NCI-H82 treated with DMSO at 0.1 percent for 48 hours (cell line): ENCODE data around the gene PGF.

Source experiments
- DNase-seq: peaks from one replicate; lab custom pipeline; 2025; ENCODE audit not compliant: unreplicated experiment; lab: John Stamatoyannopoulos, UW

Gene PGF

DNA sequence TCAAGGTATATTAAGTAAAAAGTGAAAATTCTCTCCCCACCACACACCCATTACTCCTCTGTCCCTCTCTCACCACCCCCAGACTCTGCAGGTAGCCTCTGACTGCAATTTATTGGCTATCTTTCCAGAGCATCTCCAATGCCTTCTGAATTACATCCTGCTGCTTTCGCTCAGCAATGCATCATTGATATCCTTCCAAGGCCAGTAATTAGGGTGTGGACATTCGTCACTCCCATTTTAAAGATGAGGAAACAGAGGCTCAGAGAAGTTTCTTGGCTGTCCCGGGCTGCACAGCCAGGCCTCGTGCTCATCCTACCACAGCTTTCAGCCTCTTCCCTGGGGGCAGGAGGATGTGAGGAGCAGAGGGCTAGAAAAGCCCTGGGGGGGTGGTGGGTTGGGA, 23.6 kb upstream of the PGF start:
- DNase-seq: no peak

DNA sequence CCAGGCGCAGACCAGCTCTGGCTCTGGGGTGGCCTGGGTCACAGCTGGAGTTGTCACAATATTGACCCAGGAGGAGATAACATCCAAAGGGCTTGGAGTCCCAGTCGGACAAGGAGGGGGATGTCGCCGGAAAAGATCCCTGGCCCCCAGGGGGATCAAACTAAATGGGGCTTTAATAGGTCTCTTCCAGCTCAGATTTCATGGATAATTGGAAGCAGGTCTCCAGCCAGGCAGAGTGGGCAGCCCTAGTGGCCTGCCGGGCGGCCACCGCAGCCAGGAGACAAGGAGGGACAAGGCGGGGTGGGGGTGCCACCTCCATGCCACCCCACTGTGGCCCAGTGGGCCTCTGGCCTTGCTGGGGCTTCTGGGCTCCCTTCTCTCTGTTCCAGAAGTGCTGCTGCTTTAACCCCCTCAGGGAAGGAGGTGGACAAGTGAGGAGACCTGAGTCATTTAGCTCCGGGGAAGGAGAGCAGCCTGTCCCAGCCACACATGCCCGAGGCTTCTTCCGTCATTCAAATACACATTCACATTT, 23.1 kb upstream of the PGF start:
- DNase-seq: no peak

- DNase-seq: no peak
Observed at GRCh38 chr14:74977901-74978385, 22.5 kb upstream of the PGF start.

GRCh38 chr14:74977164-74977900, 21.9 kb upstream of the PGF start:
- DNase-seq: no peak

DNA sequence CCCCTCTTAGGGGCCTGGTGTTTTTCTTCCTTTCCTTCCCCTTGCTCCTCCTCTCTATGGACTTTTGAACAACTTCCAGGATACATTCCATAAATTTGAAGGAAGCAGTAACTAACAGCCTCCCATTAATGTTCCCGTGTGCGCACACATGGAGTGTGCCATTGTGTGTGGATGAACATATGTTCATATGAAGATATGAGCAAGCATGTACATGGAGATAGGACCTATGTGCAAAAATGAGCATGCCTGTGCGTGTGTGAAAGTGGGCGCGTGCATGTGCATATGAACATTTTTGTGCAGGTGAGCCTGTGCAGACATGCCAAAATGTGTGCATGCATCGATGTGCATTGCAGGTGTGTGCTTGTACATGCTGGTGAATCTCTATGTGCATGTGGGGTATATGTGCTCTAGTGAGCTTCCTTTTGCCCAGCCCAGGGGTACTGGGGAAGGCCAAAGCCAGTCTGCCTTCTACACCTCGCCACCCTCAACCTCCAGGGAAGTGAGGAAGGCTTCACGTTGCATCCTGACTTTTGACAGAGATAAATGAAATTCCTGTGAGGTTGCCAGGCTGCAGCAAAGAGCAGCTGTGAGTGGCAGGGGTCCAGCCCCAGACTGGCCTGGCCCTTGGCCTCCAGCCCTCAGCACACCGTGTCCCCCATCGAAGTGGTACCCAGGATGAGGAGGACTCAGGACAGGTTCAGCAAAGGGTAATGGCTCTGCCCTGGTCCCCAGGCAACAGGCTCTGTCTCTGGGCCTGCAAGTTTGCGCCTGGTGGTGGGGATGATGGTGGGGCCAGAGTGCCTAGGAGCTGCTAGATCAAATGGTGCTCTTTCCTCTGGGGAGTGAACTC, 21.1 kb upstream of the PGF start:
- DNase-seq: no peak

DNA sequence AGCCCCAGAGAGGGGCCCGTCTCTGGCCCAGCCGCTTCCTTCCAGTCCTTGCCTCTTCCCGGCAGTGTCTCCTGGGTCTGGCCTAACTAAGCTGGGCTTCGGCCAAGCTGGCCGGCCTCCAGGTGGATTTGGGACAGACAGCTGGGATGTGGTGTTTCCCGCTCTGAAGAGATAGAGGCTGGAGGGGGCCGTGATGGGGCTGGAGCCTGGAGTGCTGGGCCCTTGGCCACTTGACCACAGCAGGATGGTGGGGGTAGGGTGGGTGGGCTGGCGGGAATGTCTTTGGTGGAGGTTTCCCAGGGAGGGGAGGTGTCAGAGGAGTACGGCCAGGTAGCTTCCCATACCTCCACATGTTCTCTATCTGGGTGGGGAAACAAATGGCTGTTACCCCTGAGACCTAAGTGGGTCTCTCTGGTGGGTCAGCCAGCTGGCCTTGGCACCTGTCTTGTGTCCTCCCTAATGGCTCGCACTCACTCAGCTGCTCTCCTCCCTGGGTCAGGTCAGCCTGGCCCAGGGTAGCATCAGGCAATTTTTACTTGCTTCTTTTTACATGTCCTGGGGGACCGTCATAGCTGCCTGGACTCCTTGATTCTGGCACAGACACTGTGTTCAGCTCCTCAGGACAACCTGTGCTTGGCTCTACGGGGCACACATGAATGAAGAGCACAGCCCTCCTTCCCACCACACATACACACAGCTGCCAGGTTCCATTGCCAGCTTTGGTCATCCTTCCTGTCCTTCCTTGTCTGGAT, 19.8 kb upstream of the PGF start:
- no peak for DNase-seq

GRCh38 chr14:74974364-74975058, 19.1 kb upstream of the PGF start:
- DNase-seq: no peak

DNA sequence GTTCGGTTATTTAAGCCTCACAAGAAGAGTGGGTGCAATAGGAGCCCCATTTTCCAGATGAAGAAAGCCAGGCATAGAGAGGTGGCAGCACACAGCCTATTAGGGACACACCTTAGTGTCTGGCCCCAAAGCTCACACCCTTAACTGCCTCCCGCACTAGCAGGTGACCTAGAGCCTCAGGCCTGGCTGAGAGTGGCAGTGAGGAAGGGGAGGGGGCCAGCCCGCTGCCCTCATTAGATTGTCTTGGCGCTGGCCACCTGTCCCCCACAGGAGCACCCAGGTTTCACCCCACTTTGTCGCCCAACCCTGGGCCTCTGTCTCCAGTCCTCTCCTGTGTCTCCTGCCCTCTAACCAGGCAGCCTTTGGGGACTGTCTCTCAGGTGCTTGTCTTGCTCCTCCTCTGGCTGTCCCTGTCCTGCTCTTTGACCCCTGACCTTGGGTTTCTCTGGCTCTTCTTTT, 18.5 kb upstream of the PGF start:
- DNase-seq: no peak

DNA sequence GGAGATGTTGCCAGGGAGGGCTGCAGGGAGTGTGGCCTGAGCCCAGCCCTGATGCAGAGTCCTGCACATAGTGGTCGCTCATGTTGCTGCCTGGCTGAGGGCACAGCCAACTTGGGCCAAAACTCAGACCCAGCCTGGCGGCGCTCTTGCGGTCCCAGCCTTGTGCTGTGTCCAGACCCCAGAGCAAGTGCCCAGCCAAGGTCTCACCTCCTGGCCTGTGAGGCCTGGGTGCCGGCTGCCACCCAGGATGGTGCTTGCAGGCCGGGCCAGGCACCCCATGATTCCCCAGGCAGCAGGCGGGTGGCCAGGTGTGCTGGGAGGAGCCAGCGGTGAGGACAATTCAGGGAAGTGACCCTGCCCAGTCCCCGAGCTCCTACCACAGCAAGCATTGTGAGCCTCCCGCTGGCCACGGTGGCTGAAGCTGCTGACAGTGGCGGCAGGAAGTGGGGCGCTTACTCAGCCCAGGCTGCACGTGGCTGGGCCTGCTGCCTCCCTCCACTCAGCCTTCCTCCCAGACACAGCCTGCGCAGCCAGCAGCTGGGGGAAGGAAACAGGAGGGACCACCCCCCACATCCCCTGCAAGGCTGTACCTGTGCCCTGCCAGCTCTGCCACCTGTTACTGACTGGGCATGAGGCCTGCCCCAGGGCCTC, 17.7 kb upstream of the PGF start:
- no peak for DNase-seq

DNA sequence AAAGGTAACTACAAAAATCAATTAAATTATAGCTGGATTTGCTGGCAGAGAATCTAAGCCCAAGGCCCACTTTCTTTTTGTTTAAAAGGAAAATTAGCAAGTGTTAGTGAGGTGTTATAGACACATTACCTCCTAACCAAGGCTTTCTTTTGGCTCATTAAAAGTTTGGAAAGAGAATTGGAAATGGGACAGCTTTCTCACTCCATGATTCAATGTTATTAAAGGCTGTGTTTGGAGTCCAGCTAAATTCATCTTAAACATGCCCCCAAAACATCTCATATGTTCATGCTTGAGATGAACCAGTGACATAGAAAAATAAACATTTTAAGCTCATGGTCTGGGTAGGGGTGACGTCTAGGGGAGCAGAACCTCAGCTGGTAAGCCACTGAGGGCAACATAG, 13.4 kb upstream of the PGF start:
- DNase-seq: no peak

DNA sequence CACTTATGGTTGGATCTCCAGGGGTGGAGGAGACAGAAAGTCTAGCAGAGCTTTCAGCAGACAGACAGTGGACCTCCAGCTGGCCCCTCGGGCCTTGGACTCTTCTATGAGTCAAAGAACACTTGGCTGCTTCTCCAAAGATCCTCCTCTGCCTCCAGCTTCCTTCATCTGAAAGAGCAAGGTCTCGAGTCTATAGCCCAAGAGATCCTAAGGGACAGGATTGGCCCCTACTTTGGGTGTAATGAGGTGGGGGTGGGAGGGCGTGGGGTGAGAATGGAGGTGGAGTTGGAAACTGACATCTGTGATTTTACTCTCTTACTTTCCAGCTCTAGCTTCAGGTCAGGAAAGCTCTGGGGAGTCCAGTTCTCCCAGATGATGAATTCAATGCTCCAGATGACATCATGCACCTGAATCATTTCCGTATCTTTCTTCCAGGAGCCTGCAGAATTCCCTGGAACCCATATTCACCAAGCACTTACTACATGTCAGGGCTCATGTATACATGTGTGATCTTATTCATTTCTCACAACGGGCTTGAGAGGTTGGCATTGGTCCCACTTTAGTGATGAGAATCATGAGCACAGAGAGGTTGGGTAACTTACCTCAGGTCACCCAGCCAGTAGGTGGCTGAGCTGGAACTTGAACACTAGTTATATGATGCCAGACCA, 10.2 kb upstream of the PGF start:
- no peak for DNase-seq

DNA sequence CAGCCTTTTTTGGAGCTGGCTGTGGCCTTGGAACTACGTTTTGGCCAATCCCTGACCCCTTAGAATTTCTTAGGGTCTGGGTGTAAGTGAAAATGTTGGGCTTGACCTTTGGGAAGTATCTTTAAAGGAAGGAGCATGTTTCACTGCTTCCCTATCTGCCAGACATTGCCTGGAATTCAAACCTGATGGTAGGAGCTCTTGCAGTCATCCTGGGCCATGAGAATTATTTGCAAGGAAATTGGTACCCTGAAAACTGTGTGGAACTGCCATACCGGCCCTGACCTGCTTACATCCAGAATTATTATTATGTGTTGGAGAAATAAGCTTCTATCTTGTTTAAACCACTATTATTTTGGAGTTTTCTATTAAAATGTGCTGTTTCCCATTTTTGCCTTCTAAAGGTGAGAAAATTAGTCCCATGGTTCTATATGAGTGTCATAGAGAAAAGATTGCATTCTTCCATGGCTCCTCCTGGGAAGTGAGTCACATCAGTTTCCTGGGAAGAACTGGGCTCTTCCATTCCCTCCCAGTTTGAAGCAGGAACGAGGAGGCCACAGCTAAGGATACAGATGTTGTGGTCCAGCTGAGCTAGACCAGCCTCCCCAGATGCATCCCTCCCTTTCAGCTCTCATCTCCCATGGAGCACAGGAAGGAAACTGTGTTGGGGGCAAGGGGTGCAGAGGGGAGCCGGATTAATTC, 9.5 kb upstream of the PGF start:
- DNase-seq: no peak

- DNase-seq: no peak
Observed at GRCh38 chr14:74963705-74964271, 8.4 kb upstream of the PGF start.

DNA sequence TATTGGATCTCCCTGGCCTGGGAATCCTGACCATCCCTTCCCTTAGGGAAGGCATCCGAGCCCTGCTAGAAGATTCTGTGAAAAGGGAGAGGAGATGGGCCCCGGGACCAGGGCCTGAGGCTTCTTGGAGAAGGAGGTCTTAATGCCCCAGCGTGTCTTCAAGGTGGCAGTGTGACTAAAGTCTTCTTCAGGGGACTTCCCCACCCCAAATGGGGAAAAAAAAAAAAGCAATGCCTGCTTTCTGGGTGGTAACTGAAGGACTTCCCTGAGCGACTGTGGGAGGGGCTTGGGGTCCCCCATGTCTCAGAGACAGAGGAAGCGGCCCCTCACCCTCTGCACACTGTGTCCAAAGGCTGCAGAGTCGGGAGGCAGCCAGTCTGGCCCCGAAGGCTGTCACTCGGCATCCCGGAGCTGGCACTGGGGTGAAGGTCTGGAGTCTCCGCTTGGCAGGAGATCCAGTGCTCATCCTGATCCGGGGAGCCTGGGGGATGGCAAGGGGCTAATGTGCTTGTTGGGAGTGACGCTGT, 7.8 kb upstream of the PGF start:
- no peak for DNase-seq

DNA sequence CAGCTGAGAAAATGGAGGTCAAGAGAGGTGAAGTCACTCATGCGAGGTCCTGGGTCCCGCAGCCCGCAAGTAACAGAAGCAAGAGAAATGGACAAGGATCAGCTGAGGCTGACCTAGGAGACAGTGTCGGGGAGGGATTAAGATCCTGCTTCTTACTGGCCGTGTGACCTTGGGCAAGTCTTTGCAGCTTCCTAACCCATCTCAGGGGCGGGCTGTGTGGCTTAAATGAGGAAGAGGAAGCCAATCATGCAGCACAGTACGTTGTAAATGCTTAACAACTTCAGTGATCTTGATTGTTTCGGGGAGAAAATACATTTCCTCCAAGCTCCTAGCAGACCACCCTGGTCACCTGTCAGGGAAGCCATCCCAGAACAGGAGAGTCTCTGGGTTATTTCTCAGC, 7.1 kb upstream of the PGF start:
- DNase-seq: no peak

DNA sequence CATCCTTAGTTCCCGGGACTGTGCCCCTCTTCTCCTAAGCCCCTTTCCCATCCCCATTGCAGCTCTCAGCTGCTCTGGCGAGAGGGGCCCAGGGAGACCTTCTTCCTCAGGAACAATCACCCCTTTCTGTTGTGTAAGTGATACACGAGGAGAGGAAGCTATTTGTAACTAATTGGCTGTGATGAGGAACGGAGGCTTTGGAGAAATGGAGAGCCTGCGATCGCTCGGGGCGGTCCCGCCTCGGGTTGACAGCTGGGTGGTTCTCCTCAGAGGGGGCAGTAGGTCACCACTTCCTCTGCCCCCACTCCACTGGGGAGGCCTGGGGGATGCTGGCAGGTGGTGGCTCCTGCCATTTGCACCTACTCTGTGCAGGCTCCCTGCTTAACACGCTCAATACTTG, 6.6 kb upstream of the PGF start:
- DNase-seq: no peak

DNA sequence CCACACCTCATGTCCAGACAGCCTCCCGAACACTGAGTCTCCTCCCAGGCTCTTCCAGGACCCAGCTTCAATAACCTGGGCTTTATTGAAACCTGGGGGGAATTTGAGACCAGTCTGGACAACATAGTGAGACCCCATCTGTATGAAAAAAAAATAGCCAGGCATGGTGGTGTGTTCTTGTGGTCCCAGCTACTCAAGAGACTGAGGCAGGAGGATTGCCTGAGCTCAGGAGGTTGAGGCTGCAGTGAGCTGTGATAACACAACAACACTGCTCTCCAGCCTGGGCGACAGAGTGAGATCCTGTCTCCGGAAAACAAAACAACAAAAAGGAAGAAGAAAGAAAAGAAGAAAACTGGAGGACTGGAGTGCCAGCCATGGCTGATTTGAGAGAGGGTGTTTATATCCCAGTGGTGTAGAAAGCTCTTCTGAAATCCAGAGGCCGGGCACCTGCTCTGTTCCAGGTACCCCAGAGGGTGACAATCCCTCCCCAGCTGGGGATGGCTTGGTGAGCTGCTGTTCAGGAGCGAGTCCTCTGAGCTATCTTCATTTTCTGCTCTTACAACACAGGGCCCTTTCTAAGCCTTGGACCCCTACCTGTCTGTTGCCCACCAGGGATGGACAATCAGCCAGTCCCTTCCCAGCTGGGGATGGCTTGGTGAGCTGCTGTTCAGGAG, 6.0 kb upstream of the PGF start:
- DNase-seq: no peak

DNA sequence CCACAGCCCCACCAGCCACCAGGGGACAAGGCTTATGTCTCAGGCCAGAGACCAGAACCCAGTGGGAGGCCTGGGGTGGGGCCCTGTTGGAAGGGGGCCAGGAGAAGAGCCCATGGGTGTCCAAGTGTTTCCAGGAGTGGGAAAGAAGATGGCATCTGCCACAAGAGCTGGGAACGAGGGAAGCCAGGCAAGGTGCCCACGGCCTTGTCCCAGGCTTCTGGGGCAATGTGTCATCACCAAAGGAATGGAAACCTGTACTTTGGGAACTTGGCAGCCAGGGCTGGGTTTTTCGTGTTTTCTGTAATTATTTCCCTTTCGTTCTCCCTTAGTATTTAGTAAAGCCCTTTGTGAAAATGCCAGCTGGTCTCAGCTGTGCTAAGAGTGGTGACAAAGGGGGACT, 5.3 kb upstream of the PGF start:
- DNase-seq: no peak
